Stimulated activated naive B cell treated with anti-CD40 and anti-IgM and Interleukin-4, amounts not matched to agents 10 μg/mL and 1 μg/mL and 100 μg/mL, for 72 hours (primary cell): ENCODE measurements around the gene CAPNS2.

Experiments used
- ATAC-seq, 2 donors: fragments of 150-1000 bp; cut with Tn5 transposase; replicated peaks; 2 replicates each; pipeline ENCODE4 v1.10.0; 2021; ENCODE audit warnings: moderate library complexity in 1 of 2
- DNase-seq: peaks from one replicate; pipeline ENCODE4 v3.0.0; 2021
- H3K27ac Mint-ChIP-seq: one replicate; pipeline ENCODE4 v1.8.0; 2022; ENCODE audit warnings: mild to moderate bottlenecking, mixed read lengths
- H3K27me3 Mint-ChIP-seq, 2 donors: one replicate each; pipeline ENCODE4 v1.8.0; 2022; ENCODE audit warnings: mixed read lengths in 2 of 2
- H3K36me3 Mint-ChIP-seq, 2 donors: one replicate each; pipeline ENCODE4 v1.8.0; 2022; ENCODE audit warnings: mixed read lengths in 2 of 2, mild to moderate bottlenecking in 1 of 2
- H3K4me1 Mint-ChIP-seq, 2 donors: one replicate each; pipeline ENCODE4 v1.8.0; 2022; ENCODE audit warnings: mixed read lengths in 2 of 2, mild to moderate bottlenecking in 1 of 2
- H3K4me3 Mint-ChIP-seq, 2 donors: one replicate each; pipeline ENCODE4 v1.8.0; 2022; ENCODE audit warnings: mild to moderate bottlenecking in 2 of 2, mixed read lengths in 2 of 2, moderate library complexity in 1 of 2
- H3K9me3 Mint-ChIP-seq, 2 donors: one replicate each; pipeline ENCODE4 v1.8.0; 2022; ENCODE audit warnings: mixed read lengths in 2 of 2, mild to moderate bottlenecking in 1 of 2

Gene CAPNS2

GRCh38 chr16:55557186-55557585, 9.3 kb upstream of the CAPNS2 start:
- no peak for ATAC-seq
- H3K36me3 Mint-ChIP-seq: no peaks in the 10 kb centered on the region
- no peak overlapping the region for H3K4me3 Mint-ChIP-seq

GRCh38 chr16:55559233-55559632, 7.3 kb upstream of the CAPNS2 start:
- Mint-ChIP-seq H3K36me3 (no peaks in the 10 kb centered on the region), H3K4me3 (no peak overlapping the region), H3K9me3 (no peaks in the 10 kb centered on the region), H3K27me3 (no peaks in the 10 kb centered on the region), H3K4me1 (no peaks in the 10 kb centered on the region), H3K27ac (no peak overlapping the region)
- DNase-seq (no peak), ATAC-seq (no peak)

More at GRCh38 chr16:55557186-55557585, 9.3 kb upstream of the CAPNS2 start:
- no peak for DNase-seq
- H3K27me3 Mint-ChIP-seq: no peaks in the 10 kb centered on the region
- H3K4me1 Mint-ChIP-seq: no peaks in the 10 kb centered on the region
- H3K9me3 Mint-ChIP-seq: no peaks in the 10 kb centered on the region
- no peak overlapping the region for H3K27ac Mint-ChIP-seq

GRCh38 chr16:55559933-55560516, 6.5 kb upstream of the CAPNS2 start:
- Mint-ChIP-seq H3K36me3 (no peaks in the 10 kb centered on the region), H3K4me1 (no peaks in the 10 kb centered on the region), H3K4me3 (no peak overlapping the region), H3K27ac (no peak overlapping the region), H3K9me3 (no peaks in the 10 kb centered on the region), H3K27me3 (no peaks in the 10 kb centered on the region)
- no peak for DNase-seq
- no peak for ATAC-seq

GRCh38 chr16:55561319-55561848, 5.1 kb upstream of the CAPNS2 start:
- no peak for DNase-seq
- H3K9me3 Mint-ChIP-seq: no peaks in the 10 kb centered on the region
- H3K27me3 Mint-ChIP-seq: no peaks in the 10 kb centered on the region
- H3K36me3 Mint-ChIP-seq: no peaks in the 10 kb centered on the region
- no peak overlapping the region for H3K27ac Mint-ChIP-seq
- ATAC-seq: no peak
- no peak overlapping the region for H3K4me3 Mint-ChIP-seq
- no peaks in the 10 kb centered on the region for H3K4me1 Mint-ChIP-seq

GRCh38 chr16:55562936-55563335, 3.5 kb upstream of the CAPNS2 start:
- DNase-seq: no peak

GRCh38 chr16:55563797-55564196, 2.7 kb upstream of the CAPNS2 start:
- ATAC-seq: no peak
- H3K4me3 Mint-ChIP-seq: no peak overlapping the region
- H3K27ac Mint-ChIP-seq: no peak overlapping the region
- H3K9me3 Mint-ChIP-seq: no peaks in the 10 kb centered on the region
- no peaks in the 10 kb centered on the region for H3K27me3 Mint-ChIP-seq
- no peak for DNase-seq
- H3K36me3 Mint-ChIP-seq: no peaks in the 10 kb centered on the region
- H3K4me1 Mint-ChIP-seq: no peaks in the 10 kb centered on the region

More at GRCh38 chr16:55562936-55563335, 3.5 kb upstream of the CAPNS2 start:
- Mint-ChIP-seq H3K36me3 (no peaks in the 10 kb centered on the region), H3K4me1 (no peaks in the 10 kb centered on the region), H3K27ac (no peak overlapping the region), H3K27me3 (no peaks in the 10 kb centered on the region), H3K9me3 (no peaks in the 10 kb centered on the region), H3K4me3 (no peak overlapping the region)
- no peak for ATAC-seq

GRCh38 chr16:55565086-55565485, 1.4 kb upstream of the CAPNS2 start:
- Mint-ChIP-seq H3K27me3 (no peaks in the 10 kb centered on the region), H3K27ac (no peak overlapping the region), H3K4me1 (peaks cover 0 to 2% of the 10 kb centered on the region in 2 donors), H3K36me3 (no peaks in the 10 kb centered on the region), H3K4me3 (no peak overlapping the region), H3K9me3 (no peaks in the 10 kb centered on the region)
- DNase-seq (no peak), ATAC-seq (no peak)

- H3K9me3 Mint-ChIP-seq: no peaks in the 10 kb centered on the region
- H3K27me3 Mint-ChIP-seq: no peaks in the 10 kb centered on the region
- H3K4me3 Mint-ChIP-seq: no peak overlapping the region
- ATAC-seq: no peak
- no peak overlapping the region for H3K27ac Mint-ChIP-seq
- peaks cover 0 to 2% of the 10 kb centered on the region in 2 donors for H3K4me1 Mint-ChIP-seq
- no peak for DNase-seq
- H3K36me3 Mint-ChIP-seq: no peaks in the 10 kb centered on the region
These were observed 898 bp downstream of the CAPNS2 start for GRCh38 chr16:55567382-55567781.

GRCh38 chr16:55568207-55568606, 1.7 kb downstream of the CAPNS2 start:
- no peaks in the 10 kb centered on the region for H3K27me3 Mint-ChIP-seq
- DNase-seq: no peak
- no peak overlapping the region for H3K27ac Mint-ChIP-seq
- peaks cover 0 to 2% of the 10 kb centered on the region in 2 donors for H3K4me1 Mint-ChIP-seq
- no peak for ATAC-seq
- H3K9me3 Mint-ChIP-seq: no peaks in the 10 kb centered on the region
- H3K36me3 Mint-ChIP-seq: no peaks in the 10 kb centered on the region
- H3K4me3 Mint-ChIP-seq: no peak overlapping the region

- H3K36me3 Mint-ChIP-seq: no peaks in the 10 kb centered on the region
- H3K27me3 Mint-ChIP-seq: no peaks in the 10 kb centered on the region
- DNase-seq: no peak
- no peaks in the 10 kb centered on the region for H3K9me3 Mint-ChIP-seq
- H3K4me3 Mint-ChIP-seq: no peak overlapping the region
- H3K27ac Mint-ChIP-seq: no peak overlapping the region
- ATAC-seq: no peak
- H3K4me1 Mint-ChIP-seq: peaks cover 0 to 2% of the 10 kb centered on the region in 2 donors
These were observed 2.5 kb downstream of the CAPNS2 start for GRCh38 chr16:55569025-55569424.

GRCh38 chr16:55570159-55570558, 3.7 kb downstream of the CAPNS2 start:
- no peaks in the 10 kb centered on the region for H3K27me3 Mint-ChIP-seq
- peaks cover 2 to 3% of the 10 kb centered on the region in 2 donors for H3K4me1 Mint-ChIP-seq
- H3K4me3 Mint-ChIP-seq: no peak overlapping the region
- H3K36me3 Mint-ChIP-seq: no peaks in the 10 kb centered on the region
- H3K27ac Mint-ChIP-seq: no peak overlapping the region
- DNase-seq (no peak), ATAC-seq (no peak)
- no peaks in the 10 kb centered on the region for H3K9me3 Mint-ChIP-seq

GRCh38 chr16:55571191-55571897, 4.9 kb downstream of the CAPNS2 start:
- peaks cover 2 to 11% of the 10 kb centered on the region in 2 donors for H3K4me1 Mint-ChIP-seq
- no peaks in the 10 kb centered on the region for H3K36me3 Mint-ChIP-seq
- no peaks in the 10 kb centered on the region for H3K9me3 Mint-ChIP-seq
- no peak for ATAC-seq
- no peaks in the 10 kb centered on the region for H3K27me3 Mint-ChIP-seq
- H3K4me3 Mint-ChIP-seq: no peak overlapping the region
- no peak overlapping the region for H3K27ac Mint-ChIP-seq
- no peak for DNase-seq

- H3K27me3 Mint-ChIP-seq: no peaks in the 10 kb centered on the region
- H3K4me3 Mint-ChIP-seq: no peak overlapping the region
- no peaks in the 10 kb centered on the region for H3K9me3 Mint-ChIP-seq
- no peak for DNase-seq
- no peaks in the 10 kb centered on the region for H3K36me3 Mint-ChIP-seq
- H3K27ac Mint-ChIP-seq: no peak overlapping the region
- H3K4me1 Mint-ChIP-seq: peaks cover 2 to 11% of the 10 kb centered on the region in 2 donors
- no peak for ATAC-seq
These were observed 6.0 kb downstream of the CAPNS2 start for GRCh38 chr16:55572439-55572838.

- H3K4me3 Mint-ChIP-seq: no peak overlapping the region
- DNase-seq (no peak), ATAC-seq (no peak)
- H3K4me1 Mint-ChIP-seq: peaks cover 0 to 11% of the 10 kb centered on the region in 2 donors
- no peak overlapping the region for H3K27ac Mint-ChIP-seq
- H3K36me3 Mint-ChIP-seq: no peaks in the 10 kb centered on the region
- no peaks in the 10 kb centered on the region for H3K27me3 Mint-ChIP-seq
- H3K9me3 Mint-ChIP-seq: no peaks in the 10 kb centered on the region
These were observed 8.3 kb downstream of the CAPNS2 start for GRCh38 chr16:55574811-55575210.

- ATAC-seq (no peak), DNase-seq (no peak)
- Mint-ChIP-seq H3K27me3 (no peaks in the 10 kb centered on the region), H3K4me3 (no peak overlapping the region), H3K27ac (no peak overlapping the region), H3K4me1 (peaks cover 0 to 11% of the 10 kb centered on the region in 2 donors), H3K36me3 (no peaks in the 10 kb centered on the region), H3K9me3 (no peaks in the 10 kb centered on the region)
These were observed 9.0 kb downstream of the CAPNS2 start for GRCh38 chr16:55575496-55575895.
